Esophagus squamous epithelium (tissue), 4 donors: ENCODE data around the gene CACHD1.

ENCODE experiments used
- POLR2A ChIP-seq, 4 donors: fragments of 450-650 bp; IDR thresholded peaks; one replicate each; pipeline ENCODE4 v1.6.1; 2017; ENCODE audit warnings: antibody characterized with exemption in 4 of 4, mild to moderate bottlenecking in 4 of 4, moderate library complexity in 3 of 4
- TF ChIP-seq, protein P1 (sequence below), 6 experiments: fragments of 450-650 bp in 4 of 6; fragments of 200-600 bp in 2 of 6; sonication (generic) in 2 of 6; IDR thresholded peaks; one replicate each; pipeline ENCODE4 v1.5.1; 2016 to 2019; ENCODE audit warnings: antibody characterized with exemption in 6 of 6, mild to moderate bottlenecking in 4 of 6, moderate library complexity in 4 of 6

DNA sequence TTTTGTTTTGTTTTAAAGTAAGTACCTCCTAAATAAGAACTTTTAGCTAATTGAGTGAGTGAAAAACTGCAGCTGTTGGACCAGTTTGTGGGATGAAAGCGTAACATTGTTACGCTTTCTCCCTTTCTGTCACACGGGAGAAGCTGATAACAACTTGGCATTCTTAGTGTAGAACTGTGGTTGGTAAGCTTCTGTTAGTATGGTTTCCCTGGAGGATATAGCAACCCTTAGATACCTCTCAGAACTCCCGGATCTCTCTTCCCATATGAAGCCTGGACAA is 98.2 kb downstream of the CACHD1 start:
- TF ChIP-seq, protein P1, sequence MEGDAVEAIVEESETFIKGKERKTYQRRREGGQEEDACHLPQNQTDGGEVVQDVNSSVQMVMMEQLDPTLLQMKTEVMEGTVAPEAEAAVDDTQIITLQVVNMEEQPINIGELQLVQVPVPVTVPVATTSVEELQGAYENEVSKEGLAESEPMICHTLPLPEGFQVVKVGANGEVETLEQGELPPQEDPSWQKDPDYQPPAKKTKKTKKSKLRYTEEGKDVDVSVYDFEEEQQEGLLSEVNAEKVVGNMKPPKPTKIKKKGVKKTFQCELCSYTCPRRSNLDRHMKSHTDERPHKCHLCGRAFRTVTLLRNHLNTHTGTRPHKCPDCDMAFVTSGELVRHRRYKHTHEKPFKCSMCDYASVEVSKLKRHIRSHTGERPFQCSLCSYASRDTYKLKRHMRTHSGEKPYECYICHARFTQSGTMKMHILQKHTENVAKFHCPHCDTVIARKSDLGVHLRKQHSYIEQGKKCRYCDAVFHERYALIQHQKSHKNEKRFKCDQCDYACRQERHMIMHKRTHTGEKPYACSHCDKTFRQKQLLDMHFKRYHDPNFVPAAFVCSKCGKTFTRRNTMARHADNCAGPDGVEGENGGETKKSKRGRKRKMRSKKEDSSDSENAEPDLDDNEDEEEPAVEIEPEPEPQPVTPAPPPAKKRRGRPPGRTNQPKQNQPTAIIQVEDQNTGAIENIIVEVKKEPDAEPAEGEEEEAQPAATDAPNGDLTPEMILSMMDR (IDR thresholded peaks at IDR 0.05), result no peak
- no peak for TF ChIP-seq POLR2A (IDR thresholded peaks at IDR 0.05)
